Stimulated activated CD8-positive, alpha-beta memory T cell treated with anti-CD3 and anti-CD28 coated beads, Interleukin-12 subunit alpha, Interleukin-12 subunit beta, amount 100 ng/mL, for 1 hour (primary cell): Measurements from ENCODE around the gene LGALS14.
"Not testable (repeated sequence)": the region's sequence is repeated elsewhere in the genome, so short reads cannot be mapped to it uniquely, and the experiment has no call there.

Experiments used
- DNase-seq: peaks from one replicate; pipeline ENCODE4 v3.0.0-alpha.2; 2020; ENCODE audit warnings: low read depth

LGALS14 gene, protein sequence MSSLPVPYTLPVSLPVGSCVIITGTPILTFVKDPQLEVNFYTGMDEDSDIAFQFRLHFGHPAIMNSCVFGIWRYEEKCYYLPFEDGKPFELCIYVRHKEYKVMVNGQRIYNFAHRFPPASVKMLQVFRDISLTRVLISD

DNA sequence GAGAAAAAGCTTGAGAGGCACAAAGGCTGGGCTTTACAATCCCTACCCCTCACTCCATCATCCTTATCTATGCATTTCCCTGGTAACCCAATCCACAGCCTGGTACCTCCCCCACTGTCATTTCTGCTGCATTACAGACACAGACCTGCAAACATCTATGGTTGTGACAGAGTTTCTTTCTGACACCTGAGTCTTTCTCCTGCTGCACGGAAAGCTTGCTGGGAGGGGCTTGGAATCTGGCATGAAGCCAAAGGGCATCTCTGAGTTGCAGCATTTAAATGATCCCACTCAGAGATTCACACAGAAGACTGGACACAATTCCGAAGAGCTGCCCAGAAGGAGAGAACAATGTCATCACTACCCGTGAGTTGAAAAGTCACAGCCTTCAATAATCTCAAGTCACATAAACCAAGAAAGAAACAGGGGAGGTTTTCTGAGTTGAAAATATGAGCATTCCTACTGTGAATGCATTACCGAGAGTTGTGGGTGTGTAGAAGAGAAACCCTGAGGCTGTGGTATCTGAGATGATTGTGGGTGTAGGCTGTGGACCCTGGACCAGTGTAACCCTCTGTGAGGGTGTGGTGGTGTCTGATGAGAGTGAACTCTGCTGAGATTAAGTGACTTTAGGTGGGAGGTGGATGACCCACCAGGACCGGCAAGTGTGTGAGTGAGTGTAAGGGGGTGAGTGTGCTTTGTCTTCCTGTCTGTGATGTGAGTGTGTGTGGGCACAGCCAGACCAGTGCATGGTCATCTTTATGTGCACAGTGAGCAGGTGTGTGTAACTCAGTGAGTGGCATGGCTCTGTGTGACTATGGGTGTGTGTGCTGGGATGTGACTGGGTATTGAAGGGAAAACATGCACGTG, at the start of gene LGALS14:
TSS of gene LGALS14 (plus strand) at position 301 of the 864 bp plus-strand sequence. CDS start at position 349, 48 bp downstream.
- no peak for DNase-seq

DNA sequence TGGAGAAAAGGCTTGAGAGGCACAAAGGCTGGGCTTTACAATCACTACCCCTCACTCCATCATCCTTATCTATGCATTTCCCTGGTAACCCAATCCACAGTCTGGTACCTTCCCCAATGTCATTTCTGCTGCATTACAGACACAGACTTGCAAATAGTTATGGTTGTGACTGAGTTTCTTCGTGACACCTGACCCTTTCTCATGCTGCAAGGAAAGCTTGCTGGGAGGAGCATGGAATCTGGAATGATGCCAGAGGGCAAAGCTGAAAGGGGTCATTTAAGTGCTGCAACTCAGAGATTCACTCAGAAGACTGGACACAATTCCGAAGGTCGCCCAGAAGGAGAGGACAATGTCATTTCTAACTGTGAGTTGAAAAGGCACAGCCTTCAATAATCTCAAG, 48.7 kb upstream of the LGALS14 start, which contains the start of gene LGALS16:
TSS of gene LGALS16 (plus strand) at position 301 of the 400 bp plus-strand sequence. CDS start at position 350, 49 bp downstream.
- no peak for DNase-seq

DNA sequence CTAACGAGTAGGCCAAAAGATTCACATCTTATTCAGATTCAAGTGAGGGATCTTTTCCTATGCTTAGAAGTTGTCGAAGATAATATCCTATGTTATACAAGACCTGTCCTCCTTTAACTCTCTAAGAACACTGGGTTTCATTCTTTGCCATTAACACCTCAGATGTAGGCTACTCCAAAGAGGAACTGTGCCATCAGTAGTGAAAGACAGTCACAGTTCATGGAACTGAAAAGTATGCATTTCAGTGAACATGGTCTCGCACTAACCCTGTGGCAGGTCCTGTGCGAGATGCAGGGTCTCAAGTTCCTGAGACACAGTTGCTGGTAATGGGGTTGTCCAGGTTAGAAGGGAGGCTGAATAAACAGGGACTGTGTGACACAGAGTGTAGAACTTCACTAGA, 44.5 kb upstream of the LGALS14 start:
- DNase-seq: no peak

DNA sequence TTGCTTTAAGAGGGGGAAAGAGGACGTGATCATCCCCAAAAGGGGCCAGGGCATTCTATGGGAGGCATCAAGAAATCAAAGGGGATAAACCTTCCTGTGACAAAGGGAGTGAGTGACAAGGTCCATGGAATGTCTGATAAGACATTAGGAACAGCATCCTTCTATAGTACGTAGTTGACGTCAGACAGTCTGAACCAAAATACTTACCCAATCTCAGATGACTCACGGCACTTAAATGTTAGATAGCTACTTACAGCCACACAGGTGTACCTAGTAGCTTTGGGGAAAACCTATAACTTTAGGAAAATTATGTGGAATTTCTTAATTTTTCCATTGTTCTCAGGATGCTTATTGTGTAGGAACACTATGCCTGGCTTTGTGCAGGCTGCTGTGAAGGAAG, 43.6 kb upstream of the LGALS14 start:
- no peak for DNase-seq

GRCh38 chr19:39661565-39661964, 42.7 kb upstream of the LGALS14 start:
- no peak for DNase-seq

DNA sequence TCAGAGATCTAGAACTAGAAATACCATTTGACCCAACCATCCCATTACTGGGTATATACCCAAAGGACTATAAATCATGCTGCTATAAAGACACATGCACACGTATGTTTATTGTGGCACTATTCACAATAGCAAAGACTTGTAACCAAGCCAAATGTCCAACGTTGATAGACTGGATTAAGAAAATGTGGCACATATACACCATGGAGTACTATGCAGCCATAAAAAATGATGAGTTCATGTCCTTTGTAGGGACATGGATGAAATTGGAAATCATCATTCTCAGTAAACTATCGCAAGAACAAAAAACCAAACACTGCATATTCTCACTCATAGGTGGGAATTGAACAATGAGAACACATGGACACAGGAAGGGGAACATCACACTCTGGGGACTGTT, 34.4 kb upstream of the LGALS14 start:
- DNase-seq: not testable (repeated sequence)

DNA sequence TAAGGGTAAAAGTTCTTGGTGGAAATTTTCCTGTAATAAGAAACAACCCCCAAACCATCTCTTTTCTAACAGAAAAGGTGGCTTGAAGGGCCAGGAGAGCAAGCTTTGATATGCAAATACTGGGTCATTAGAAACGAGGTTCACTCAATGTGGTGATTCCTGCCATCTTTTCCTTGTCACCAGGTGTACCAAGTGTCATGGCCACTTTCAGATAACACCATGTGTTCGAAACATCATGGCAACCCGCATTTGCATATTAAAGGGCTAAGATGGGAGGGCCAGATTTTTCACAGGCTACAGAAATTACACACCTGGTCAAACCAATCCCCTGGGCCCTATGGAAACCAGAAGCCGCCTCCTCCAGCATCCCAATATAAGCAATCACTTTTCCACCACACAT, 33.3 kb upstream of the LGALS14 start:
- DNase-seq: no peak

DNA sequence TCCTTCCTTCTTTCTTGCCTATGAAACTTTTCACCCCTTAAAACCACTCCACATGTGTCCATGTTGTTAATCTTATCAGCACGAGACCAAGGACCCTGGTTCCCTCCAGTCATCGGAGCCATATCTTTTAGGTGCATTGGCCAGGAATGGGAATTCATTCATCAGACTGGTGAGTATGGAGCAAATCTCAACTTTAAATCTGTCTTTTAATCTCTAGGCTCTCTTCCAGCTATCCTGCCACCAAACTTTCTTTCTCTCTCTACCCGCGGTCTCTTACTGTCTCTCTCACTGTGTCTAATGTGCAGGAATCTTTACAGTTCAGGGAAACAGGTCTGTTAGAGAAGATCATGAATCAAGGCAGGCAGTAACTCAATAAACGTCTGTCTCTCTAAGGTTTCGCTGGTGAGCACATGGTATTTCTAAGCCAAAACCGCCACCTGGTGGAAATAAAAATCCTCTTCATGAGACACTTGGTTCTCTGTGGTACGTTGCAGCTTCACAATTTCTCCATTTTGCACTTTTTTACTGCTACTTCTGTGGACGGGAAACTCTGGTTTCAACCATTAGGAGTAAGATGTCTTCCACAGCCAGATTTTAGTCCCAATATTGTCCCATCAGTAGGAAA, 32.4 kb upstream of the LGALS14 start:
- DNase-seq: peak; percentile 20

DNA sequence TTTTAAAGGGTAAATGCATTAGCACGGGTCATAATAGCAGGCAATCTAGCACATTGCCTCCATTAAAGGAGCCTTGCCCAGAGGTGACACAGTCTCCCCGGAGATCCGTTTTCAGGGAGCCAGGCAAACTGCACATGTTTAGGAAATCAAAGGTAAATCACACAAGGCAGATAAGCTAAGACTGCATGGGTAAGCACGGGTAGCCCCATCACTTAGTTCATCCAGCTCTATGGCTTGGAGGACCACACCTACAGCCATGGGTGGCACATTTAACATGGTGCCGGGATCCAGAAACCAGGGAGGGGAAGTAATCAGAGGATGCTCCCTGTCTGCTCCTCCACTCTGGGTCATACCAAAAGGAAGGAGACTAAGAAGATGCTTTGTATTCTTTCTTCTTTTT, 31.8 kb upstream of the LGALS14 start:
- no peak for DNase-seq

DNA sequence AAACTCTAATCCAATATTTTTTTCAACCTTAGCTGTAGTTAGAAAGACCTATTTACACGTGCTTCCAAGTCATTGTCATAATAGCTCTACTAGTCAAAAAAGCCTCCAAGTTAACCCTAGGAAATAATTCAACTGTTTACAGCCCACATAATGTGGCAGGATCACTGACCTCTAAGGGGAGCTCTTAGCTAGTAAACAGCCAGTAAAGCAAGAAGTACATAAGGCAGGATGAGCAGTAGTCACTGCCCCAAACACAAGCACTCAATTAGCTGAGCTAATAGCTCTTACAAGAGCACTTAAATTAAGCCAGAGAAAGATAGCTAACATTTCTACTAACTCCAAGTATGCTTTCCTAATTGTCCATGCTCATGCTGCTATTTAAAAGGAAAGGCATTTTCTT, 30.4 kb upstream of the LGALS14 start:
- not testable (repeated sequence) for DNase-seq

- DNase-seq: no peak
Observed at GRCh38 chr19:39676004-39676403, 28.3 kb upstream of the LGALS14 start.

GRCh38 chr19:39677961-39678889, 26.1 kb upstream of the LGALS14 start:
- no peak for DNase-seq

- no peak for DNase-seq
Observed at GRCh38 chr19:39679056-39679790, 25.1 kb upstream of the LGALS14 start.

- no peak for DNase-seq
Observed at GRCh38 chr19:39679791-39680168, 24.5 kb upstream of the LGALS14 start.

GRCh38 chr19:39680593-39680992, 23.7 kb upstream of the LGALS14 start:
- no peak for DNase-seq

- no peak for DNase-seq
Observed at GRCh38 chr19:39681416-39681815, 22.9 kb upstream of the LGALS14 start.

DNA sequence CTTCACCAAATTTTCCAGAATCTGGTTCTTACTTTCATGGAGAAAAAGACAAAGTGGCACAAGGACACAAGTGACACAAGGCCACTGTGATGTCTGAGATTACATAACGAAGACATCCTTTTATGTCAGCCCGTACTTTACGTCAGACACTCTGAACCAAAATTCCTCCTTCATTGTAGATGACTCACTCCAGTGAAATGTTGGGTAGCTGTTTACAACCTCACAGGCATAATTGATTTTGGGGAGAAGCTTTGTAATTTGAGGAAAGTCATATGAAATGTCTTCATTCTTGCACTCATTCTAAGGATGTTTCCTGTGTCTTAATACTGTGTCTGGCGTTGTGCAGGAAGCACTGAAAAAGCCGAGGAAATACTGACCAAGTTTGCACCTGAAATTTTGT, 20.0 kb upstream of the LGALS14 start:
- no peak for DNase-seq

DNA sequence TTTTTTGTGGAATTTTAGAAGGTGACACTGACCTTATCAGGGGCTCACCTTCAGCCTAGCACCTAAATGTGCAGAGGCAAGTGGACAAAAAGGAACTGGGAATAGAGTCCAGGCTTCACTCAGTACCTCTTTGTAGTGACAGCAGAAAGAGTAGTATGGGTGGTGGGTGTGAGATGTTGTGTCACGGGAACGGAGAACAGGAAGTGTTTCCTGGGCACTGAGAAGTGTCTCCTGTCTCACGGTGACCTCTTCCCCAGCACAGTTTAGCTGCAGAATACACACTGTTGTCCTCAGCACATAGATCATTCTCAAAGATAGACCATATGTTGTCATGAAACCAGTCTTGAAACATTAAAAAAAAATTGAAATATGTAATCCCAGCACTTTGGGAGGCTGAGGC, 17.5 kb upstream of the LGALS14 start:
- DNase-seq: no peak

DNA sequence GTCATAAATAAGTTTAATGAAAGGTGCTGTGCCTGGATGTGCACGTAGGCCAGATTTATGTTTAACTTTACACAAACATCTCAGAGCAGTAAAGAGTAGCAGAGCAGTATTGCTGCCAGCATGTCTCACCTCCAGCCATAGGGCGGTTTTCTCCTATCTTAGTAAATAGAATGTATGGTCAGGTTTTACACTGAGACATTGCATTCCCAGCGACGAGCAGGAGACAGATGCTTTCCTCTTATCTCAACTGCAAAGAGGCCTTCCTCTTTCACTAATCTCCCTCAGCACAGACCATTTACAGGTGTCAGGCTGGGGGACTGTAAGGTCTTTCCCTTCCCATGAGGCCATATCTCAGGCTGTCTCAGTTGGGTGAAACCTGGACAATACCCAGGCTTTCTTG, 15.6 kb upstream of the LGALS14 start:
- not testable (repeated sequence) for DNase-seq

GRCh38 chr19:39692166-39692565, 12.1 kb upstream of the LGALS14 start:
- no peak for DNase-seq

DNA sequence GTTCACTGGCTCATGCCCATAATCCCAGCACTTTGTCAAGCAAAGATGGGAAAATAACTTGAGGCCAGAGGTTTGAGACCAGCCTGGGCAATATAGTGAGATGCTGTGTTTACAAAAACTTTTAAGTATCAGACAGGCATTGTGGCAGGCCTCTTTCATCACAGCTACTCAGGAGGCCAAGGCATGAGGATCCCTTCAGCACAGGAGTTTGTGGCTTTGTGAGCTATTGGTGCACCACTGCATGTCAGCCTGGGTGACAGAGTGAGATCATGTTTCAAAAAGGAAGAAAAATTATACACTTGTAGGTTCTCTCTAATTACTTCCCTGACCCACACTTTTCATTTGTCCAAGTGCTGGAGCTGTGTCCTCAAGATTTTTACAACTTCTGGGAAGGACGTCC, 11.5 kb upstream of the LGALS14 start:
- DNase-seq: no peak
